Stimulated activated naive CD8-positive, alpha-beta T cell treated with anti-CD3 and anti-CD28 coated beads, Interleukin-15, Interleukin-2, amounts not matched to agents 100 U/mL and 50 U/mL, for 24 hours (primary cell): ENCODE data around the gene HIVEP3.

Experiments used
- ATAC-seq: fragments of 150-1000 bp; cut with Tn5 transposase; one replicate; pipeline ENCODE4 v1.10.0; 2021
- DNase-seq: peaks from one replicate; pipeline ENCODE4 v3.0.0; 2021

Gene HIVEP3

GRCh38 chr1:41754540-41754939 lies 164.2 kb downstream of the HIVEP3 start:
- DNase-seq: peak; percentile 63
- ATAC-seq: peak; percentile 44

- no peak for DNase-seq
- ATAC-seq: no peak
These were observed 166.1 kb downstream of the HIVEP3 start for GRCh38 chr1:41752514-41753170.

GRCh38 chr1:41751804-41752513 lies 166.8 kb downstream of the HIVEP3 start:
- ATAC-seq: peak; percentile 8
- DNase-seq: peak; percentile 41

GRCh38 chr1:41749991-41750745 lies 168.6 kb downstream of the HIVEP3 start:
- no peak for DNase-seq
- ATAC-seq: no peak

GRCh38 chr1:41745022-41745421 lies 173.7 kb downstream of the HIVEP3 start:
- ATAC-seq: no peak
- DNase-seq: no peak

- ATAC-seq (peak; percentile 14), DNase-seq (peak; percentile 43)
These were observed 175.4 kb downstream of the HIVEP3 start for GRCh38 chr1:41743366-41743765.

- ATAC-seq: no peak
- no peak for DNase-seq
These were observed 176.5 kb downstream of the HIVEP3 start for GRCh38 chr1:41742219-41742618.

GRCh38 chr1:41741244-41741643 lies 177.5 kb downstream of the HIVEP3 start:
- DNase-seq: peak; percentile 68
- ATAC-seq: peak; percentile 42

- ATAC-seq (peak; percentile 6), DNase-seq (peak; percentile 45)
These were observed 178.0 kb downstream of the HIVEP3 start for GRCh38 chr1:41740630-41741239.

- no peak for DNase-seq
- no peak for ATAC-seq
These were observed 178.7 kb downstream of the HIVEP3 start for GRCh38 chr1:41740058-41740457.

- peak; percentile 54 for ATAC-seq
- peak; percentile 92 for DNase-seq
These were observed 179.4 kb downstream of the HIVEP3 start for GRCh38 chr1:41739061-41739955.

GRCh38 chr1:41738475-41738874 lies 180.2 kb downstream of the HIVEP3 start:
- DNase-seq: no peak
- ATAC-seq: no peak

- DNase-seq (no peak), ATAC-seq (no peak)
These were observed 180.7 kb downstream of the HIVEP3 start for GRCh38 chr1:41738006-41738405.

GRCh38 chr1:41735631-41736260 lies 183.0 kb downstream of the HIVEP3 start:
- DNase-seq: no peak
- no peak for ATAC-seq

- DNase-seq (no peak), ATAC-seq (no peak)
These were observed 183.6 kb downstream of the HIVEP3 start for GRCh38 chr1:41735139-41735538.

- DNase-seq (no peak), ATAC-seq (no peak)
These were observed 184.3 kb downstream of the HIVEP3 start for GRCh38 chr1:41734201-41734970.

- ATAC-seq: no peak
- no peak for DNase-seq
These were observed 185.0 kb downstream of the HIVEP3 start for GRCh38 chr1:41733725-41734124.

- no peak for ATAC-seq
- no peak for DNase-seq
These were observed 185.7 kb downstream of the HIVEP3 start for GRCh38 chr1:41733021-41733420.

GRCh38 chr1:41731516-41732030 lies 187.1 kb downstream of the HIVEP3 start:
- no peak for DNase-seq
- ATAC-seq: no peak

- DNase-seq (no peak), ATAC-seq (no peak)
These were observed 187.9 kb downstream of the HIVEP3 start for GRCh38 chr1:41730806-41731205.
